Common myeloid progenitor, CD34-positive (primary cell): ENCODE results near the gene ALDH1A3.

Experiments
- CTCF ChIA-PET: fragments of 350-600 bp; sonication (Branson Sonifier 250); formaldehyde crosslinking; loops from one replicate; lab custom pipeline; 2021; ENCODE audit warnings: antibody characterized with exemption; lab: Charles Lee
- POLR2A ChIA-PET: fragments of 350-600 bp; sonication (Branson Sonifier 250); formaldehyde crosslinking; loops from one replicate; lab custom pipeline; 2021; ENCODE audit warnings: antibody characterized with exemption; lab: Charles Lee
- DNase-seq, 3 donors: peaks; one replicate each; pipeline versions ENCODE4 v3.0.0 to v3.0.0-alpha.2; 2013
- H3K27ac ChIP-seq, 2 experiments: 1 replicate in 1 of 2; 2 replicates in 1 of 2; pipeline ENCODE4 v1.7.0; 2013; ENCODE audit warnings: inconsistent platforms in 2 of 2, low read length in 2 of 2, mild to moderate bottlenecking in 2 of 2, low read depth in 1 of 2, moderate library complexity in 1 of 2; ENCODE audit not compliant: severe bottlenecking in 2 of 2, insufficient read depth in 1 of 2, poor library complexity in 1 of 2
- H3K27me3 ChIP-seq, 5 experiments: replicated peaks in 2 of 5; 1 replicate in 3 of 5; 2 replicates in 2 of 5; pipeline versions ENCODE4 v1.6.1 to v1.7.0; 2013; ENCODE audit warnings: low read length in 4 of 5, mild to moderate bottlenecking in 2 of 5, moderate library complexity in 2 of 5, inconsistent platforms in 1 of 5; ENCODE audit not compliant: insufficient read depth in 5 of 5, control insufficient read depth in 4 of 5
- H3K36me3 ChIP-seq, 4 experiments: 1 replicate in 2 of 4; 2 replicates in 2 of 4; pipeline versions ENCODE4 v1.6.1 to v1.7.0; 2013; ENCODE audit warnings: low read length in 3 of 4, control low read depth in 1 of 4, mild to moderate bottlenecking in 1 of 4; ENCODE audit not compliant: control insufficient read depth in 4 of 4, insufficient read depth in 4 of 4
- H3K4me1 ChIP-seq, 4 experiments: 1 replicate in 3 of 4; 2 replicates in 1 of 4; pipeline versions ENCODE4 v1.6.1 to v1.7.1; 2013; ENCODE audit warnings: low read length in 3 of 4, mild to moderate bottlenecking in 3 of 4, control low read depth in 1 of 4, inconsistent platforms in 1 of 4, moderate library complexity in 1 of 4; ENCODE audit not compliant: control insufficient read depth in 4 of 4, insufficient read depth in 4 of 4; ENCODE audit errors: control extremely low read depth in 1 of 4
- H3K4me3 ChIP-seq, 7 experiments: 1 replicate in 4 of 7; 2 replicates in 3 of 7; pipeline versions ENCODE4 v1.5.1 to v1.7.0; 2013; ENCODE audit warnings: mild to moderate bottlenecking in 7 of 7, low read length in 6 of 7, moderate library complexity in 6 of 7, inconsistent platforms in 2 of 7, low read depth in 2 of 7, control low read depth in 1 of 7; ENCODE audit not compliant: insufficient read depth in 4 of 7, control insufficient read depth in 1 of 7; ENCODE audit errors: extremely low read depth in 1 of 7
- H3K9me3 ChIP-seq, 5 experiments: 1 replicate in 4 of 5; 2 replicates in 1 of 5; pipeline versions ENCODE4 v1.6.1 to v1.7.1; 2013; ENCODE audit warnings: low read length in 4 of 5, mild to moderate bottlenecking in 2 of 5, inconsistent platforms in 1 of 5, low read depth in 1 of 5, moderate library complexity in 1 of 5; ENCODE audit not compliant: control insufficient read depth in 4 of 5, insufficient read depth in 2 of 5; ENCODE audit errors: control extremely low read depth in 1 of 5
- WGBS: methylation state at CpG from one replicate; pipeline ENCODE4 v1.1.5; 2013; ENCODE audit not compliant: insufficient coverage; 5-methylcytosine and 5-hydroxymethylcytosine counted together

ALDH1A3 gene

GRCh38 chr15:100900795-100901169, 21.2 kb downstream of the ALDH1A3 start:
- DNase-seq: no peak
- Histone ChIP-seq H3K36me3 (no peaks in the 10 kb centered on the region), H3K9me3 (no peaks in the 10 kb centered on the region), H3K4me3 (no peak overlapping the region), H3K4me1 (peaks cover 0 to 11% (median 8%) of the 10 kb centered on the region in 4 experiments), H3K27me3 (no peaks in the 10 kb centered on the region), H3K27ac (no peak overlapping the region)
- 100% methylated on average over 8 of the region's 9 CpGs for WGBS
- ChIA-PET CTCF (interaction anchor here (1.1 to 1.5 kb wide), 2 partner anchors 17 to 18 kb away, joined by 3 to 5 read pairs; partner anchors contain the start of gene LRRK1), POLR2A (no interaction called here)

- Histone ChIP-seq H3K27me3 (no peaks in the 10 kb centered on the region), H3K4me3 (no peak overlapping the region), H3K4me1 (peaks cover 0 to 11% (median 8%) of the 10 kb centered on the region in 4 experiments), H3K27ac (no peak overlapping the region), H3K9me3 (no peaks in the 10 kb centered on the region), H3K36me3 (no peaks in the 10 kb centered on the region)
- ChIA-PET CTCF (interaction anchor here (1.1 to 1.5 kb wide), 2 partner anchors 17 to 18 kb away, joined by 3 to 5 read pairs; partner anchors contain the start of gene LRRK1), POLR2A (no interaction called here)
- DNase-seq: no peak
- 78% methylated on average over 2 of the region's 3 CpGs for WGBS
Observed at GRCh38 chr15:100901296-100901695, 21.7 kb downstream of the ALDH1A3 start.

GRCh38 chr15:100901702-100902435, 22.2 kb downstream of the ALDH1A3 start:
- no peaks in the 10 kb centered on the region for H3K36me3 ChIP-seq
- H3K27me3 ChIP-seq: no peaks in the 10 kb centered on the region
- 94% methylated on average over 13 of the region's 14 CpGs for WGBS
- ChIA-PET CTCF (interaction anchor here (1.1 to 1.5 kb wide), 5 partner anchors 17 to 112 kb away, joined by 3 to 5 read pairs (median 3); partner anchors contain the start of gene LRRK1), POLR2A (interaction anchor here (1.0 kb wide), 1 partner anchor 105 kb away, joined by 3 read pairs; no protein-coding TSS in a partner anchor)
- peak overlapping the region in 2 of 7 experiments; percentile 41 to 55 for H3K4me3 ChIP-seq
- H3K9me3 ChIP-seq: no peaks in the 10 kb centered on the region
- H3K4me1 ChIP-seq: peaks cover 0 to 11% (median 8%) of the 10 kb centered on the region in 4 experiments
- DNase-seq: no peak
- peak overlapping the region; percentile 19 to 29 for H3K27ac ChIP-seq

- 53% methylated on average over 21 of the region's 22 CpGs for WGBS
- POLR2A ChIA-PET: interaction anchor here (1.0 kb wide), 1 partner anchor 105 kb away, joined by 3 read pairs; no protein-coding TSS in a partner anchor
- Histone ChIP-seq H3K27me3 (no peaks in the 10 kb centered on the region), H3K4me1 (peaks cover 0 to 11% (median 8%) of the 10 kb centered on the region in 4 experiments), H3K9me3 (no peaks in the 10 kb centered on the region), H3K27ac (peak overlapping the region; percentile 19 to 29), H3K4me3 (peak overlapping the region in 3 of 7 experiments; percentile 41 to 55 (median 55)), H3K36me3 (no peaks in the 10 kb centered on the region)
- peak; percentile 49 to 80 (median 62) for DNase-seq
- CTCF ChIA-PET: interaction anchor here (1.1 to 1.8 kb wide), 5 partner anchors 12 to 112 kb away, joined by 3 to 5 read pairs (median 5); no protein-coding TSS in a partner anchor
Observed at GRCh38 chr15:100902436-100903167, 23.0 kb downstream of the ALDH1A3 start.

- H3K4me1 ChIP-seq: peaks cover 0 to 11% (median 8%) of the 10 kb centered on the region in 4 experiments
- no peak for DNase-seq
- CTCF ChIA-PET: interaction anchor here (1.2 to 1.8 kb wide), 3 partner anchors 11 to 111 kb away, joined by 3 to 5 read pairs (median 3); no protein-coding TSS in a partner anchor
- no peaks in the 10 kb centered on the region for H3K27me3 ChIP-seq
- H3K27ac ChIP-seq: no peak overlapping the region
- no peaks in the 10 kb centered on the region for H3K36me3 ChIP-seq
- H3K9me3 ChIP-seq: no peaks in the 10 kb centered on the region
- POLR2A ChIA-PET: interaction anchor here (1.0 kb wide), 1 partner anchor 104 kb away, joined by 3 read pairs; no protein-coding TSS in a partner anchor
- H3K4me3 ChIP-seq: no peak overlapping the region
- 100% methylated on average over 3 of the region's 3 CpGs for WGBS
Observed at GRCh38 chr15:100903168-100903554, 23.5 kb downstream of the ALDH1A3 start.

- POLR2A ChIA-PET: no interaction called here
- 92% methylated on average over 8 of the region's 8 CpGs for WGBS
- no peak overlapping the region for H3K27ac ChIP-seq
- no peaks in the 10 kb centered on the region for H3K9me3 ChIP-seq
- H3K27me3 ChIP-seq: no peaks in the 10 kb centered on the region
- no peak overlapping the region for H3K4me3 ChIP-seq
- peaks cover 0 to 10% (median 8%) of the 10 kb centered on the region in 4 experiments for H3K4me1 ChIP-seq
- no peak for DNase-seq
- CTCF ChIA-PET: interaction anchor here (1.2 to 4.9 kb wide), 3 partner anchors 11 to 89 kb away, joined by 3 to 37 read pairs (median 3); partner anchors contain the start of gene LRRK1
- no peaks in the 10 kb centered on the region for H3K36me3 ChIP-seq
Observed at GRCh38 chr15:100905850-100906249, 26.2 kb downstream of the ALDH1A3 start.
